OCI-LY3 (cell line): ENCODE data around the gene STAT3.

Source experiments
- H2AFZ ChIP-seq: fragments of 200-600, 300-600 bp; shearing (Covaris generic); 2 replicates; pipeline ENCODE4 v1.6.0; 2014; ENCODE audit warnings: antibody characterized with exemption, low read depth, low read length
- H3K27ac ChIP-seq: fragments of 200-600, 300-600 bp; sonication (generic); 2 replicates; pipeline ENCODE4 v1.5.1; 2014; ENCODE audit warnings: mild to moderate bottlenecking, low read length, moderate library complexity, mixed read lengths
- H3K27me3 ChIP-seq: fragments of 200-600, 300-600 bp; sonication (generic); 2 replicates; pipeline ENCODE4 v1.6.1; 2014; ENCODE audit warnings: low read depth, low read length, mixed read lengths
- H3K36me3 ChIP-seq: fragments of 200-600, 300-600 bp; sonication (generic); replicated peaks from 2 replicates; pipeline ENCODE3; 2014; ENCODE audit warnings: low read depth, low read length, mixed read lengths
- H3K4me1 ChIP-seq: fragments of 300-600, 200-600 bp; sonication (generic); 2 replicates; pipeline ENCODE4 v1.6.1; 2014; ENCODE audit warnings: low read length, mixed read lengths
- H3K4me2 ChIP-seq: fragments of 200-600, 300-600 bp; sonication (generic); 2 replicates; pipeline ENCODE4 v1.6.1; 2014; ENCODE audit warnings: low read length, mixed read lengths
- H3K4me3 ChIP-seq: fragments of 300-600, 200-600 bp; sonication (generic); 2 replicates; pipeline ENCODE4 v1.5.1; 2014; ENCODE audit warnings: antibody characterized with exemption, mild to moderate bottlenecking, low read length, moderate library complexity
- H3K79me2 ChIP-seq: fragments of 300-600, 200-600 bp; shearing (Covaris generic); 2 replicates; pipeline ENCODE4 v1.6.1; 2014; ENCODE audit warnings: mild to moderate bottlenecking, low read length, mixed read lengths
- H3K9ac ChIP-seq: fragments of 300-600, 200-600 bp; shearing (Covaris generic); 2 replicates; pipeline ENCODE4 v1.6.0; 2014; ENCODE audit warnings: mild to moderate bottlenecking, low read length, moderate library complexity
- H3K9me3 ChIP-seq: fragments of 200-600, 300-600 bp; shearing (Covaris generic); 2 replicates; pipeline ENCODE4 v1.6.1; 2014; ENCODE audit warnings: low read length, mixed read lengths; ENCODE audit not compliant: insufficient read depth
- H4K20me1 ChIP-seq: fragments of 200-600, 300-600 bp; sonication (generic); 2 replicates; pipeline ENCODE4 v1.6.1; 2016; ENCODE audit warnings: low read length, mixed read lengths; ENCODE audit not compliant: insufficient read depth
- EZH2phosphoT487 ChIP-seq: fragments of 200-600 bp; shearing (Covaris generic); IDR thresholded peaks from 2 replicates; pipeline ENCODE4 v1.6.1; 2018; ENCODE audit warnings: antibody characterized with exemption, mixed run types, low read depth
- TF ChIP-seq, protein P1 (sequence below): fragments of 200-600, 300-600 bp; sonication (generic); IDR thresholded peaks from 2 replicates; pipeline ENCODE4 v1.5.1; 2014; ENCODE audit warnings: antibody characterized with exemption, low read length, low read depth

STAT3 gene

DNA sequence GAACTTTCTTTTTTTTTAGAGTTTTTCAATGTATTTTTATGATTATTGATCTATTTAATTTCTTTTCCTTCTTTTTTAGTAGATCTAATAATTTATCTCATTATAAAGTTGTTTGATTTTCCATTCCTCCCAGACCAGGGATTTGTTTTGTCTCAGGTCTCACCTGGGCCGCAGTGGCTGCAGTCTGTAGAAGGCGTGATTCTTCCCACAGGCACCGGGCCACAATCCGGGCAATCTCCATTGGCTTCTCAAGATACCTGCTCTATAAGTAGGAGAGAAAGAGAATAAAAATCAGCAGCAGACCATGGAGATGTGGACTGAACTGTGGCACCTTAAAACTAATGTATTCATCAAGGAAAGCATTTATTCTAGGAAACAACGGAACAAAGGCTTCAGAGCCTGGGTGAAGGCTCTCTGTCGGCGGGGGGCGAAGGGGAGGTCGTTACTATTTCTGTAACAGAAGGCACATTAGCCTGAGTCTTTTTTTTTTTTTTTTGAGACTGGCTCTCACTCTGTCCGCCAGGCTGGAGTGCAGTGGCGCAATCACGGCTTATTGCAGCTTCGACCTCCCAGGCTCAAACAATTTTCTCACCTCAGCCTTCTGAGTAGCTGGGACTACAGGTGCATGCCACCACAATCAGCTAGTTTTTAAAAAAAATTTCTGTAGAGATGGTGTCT lies 42.7 kb downstream of the STAT3 start:
- Histone ChIP-seq H3K27ac (no peak overlapping the region), H3K36me3 (peaks cover 72% of the 10 kb centered on the region), H3K9me3 (no peaks in the 10 kb centered on the region), H3K4me2 (no peak overlapping the region), H2AFZ (no peak overlapping the region), H3K27me3 (no peaks in the 10 kb centered on the region), H4K20me1 (peaks cover 79% of the 10 kb centered on the region), H3K4me1 (peaks cover 50% of the 10 kb centered on the region), H3K4me3 (no peak overlapping the region), H3K9ac (no peak overlapping the region), H3K79me2 (peaks cover 79% of the 10 kb centered on the region)
- TF ChIP-seq, protein P1, sequence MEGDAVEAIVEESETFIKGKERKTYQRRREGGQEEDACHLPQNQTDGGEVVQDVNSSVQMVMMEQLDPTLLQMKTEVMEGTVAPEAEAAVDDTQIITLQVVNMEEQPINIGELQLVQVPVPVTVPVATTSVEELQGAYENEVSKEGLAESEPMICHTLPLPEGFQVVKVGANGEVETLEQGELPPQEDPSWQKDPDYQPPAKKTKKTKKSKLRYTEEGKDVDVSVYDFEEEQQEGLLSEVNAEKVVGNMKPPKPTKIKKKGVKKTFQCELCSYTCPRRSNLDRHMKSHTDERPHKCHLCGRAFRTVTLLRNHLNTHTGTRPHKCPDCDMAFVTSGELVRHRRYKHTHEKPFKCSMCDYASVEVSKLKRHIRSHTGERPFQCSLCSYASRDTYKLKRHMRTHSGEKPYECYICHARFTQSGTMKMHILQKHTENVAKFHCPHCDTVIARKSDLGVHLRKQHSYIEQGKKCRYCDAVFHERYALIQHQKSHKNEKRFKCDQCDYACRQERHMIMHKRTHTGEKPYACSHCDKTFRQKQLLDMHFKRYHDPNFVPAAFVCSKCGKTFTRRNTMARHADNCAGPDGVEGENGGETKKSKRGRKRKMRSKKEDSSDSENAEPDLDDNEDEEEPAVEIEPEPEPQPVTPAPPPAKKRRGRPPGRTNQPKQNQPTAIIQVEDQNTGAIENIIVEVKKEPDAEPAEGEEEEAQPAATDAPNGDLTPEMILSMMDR, result no peak
- TF ChIP-seq EZH2phosphoT487, result no peak

DNA sequence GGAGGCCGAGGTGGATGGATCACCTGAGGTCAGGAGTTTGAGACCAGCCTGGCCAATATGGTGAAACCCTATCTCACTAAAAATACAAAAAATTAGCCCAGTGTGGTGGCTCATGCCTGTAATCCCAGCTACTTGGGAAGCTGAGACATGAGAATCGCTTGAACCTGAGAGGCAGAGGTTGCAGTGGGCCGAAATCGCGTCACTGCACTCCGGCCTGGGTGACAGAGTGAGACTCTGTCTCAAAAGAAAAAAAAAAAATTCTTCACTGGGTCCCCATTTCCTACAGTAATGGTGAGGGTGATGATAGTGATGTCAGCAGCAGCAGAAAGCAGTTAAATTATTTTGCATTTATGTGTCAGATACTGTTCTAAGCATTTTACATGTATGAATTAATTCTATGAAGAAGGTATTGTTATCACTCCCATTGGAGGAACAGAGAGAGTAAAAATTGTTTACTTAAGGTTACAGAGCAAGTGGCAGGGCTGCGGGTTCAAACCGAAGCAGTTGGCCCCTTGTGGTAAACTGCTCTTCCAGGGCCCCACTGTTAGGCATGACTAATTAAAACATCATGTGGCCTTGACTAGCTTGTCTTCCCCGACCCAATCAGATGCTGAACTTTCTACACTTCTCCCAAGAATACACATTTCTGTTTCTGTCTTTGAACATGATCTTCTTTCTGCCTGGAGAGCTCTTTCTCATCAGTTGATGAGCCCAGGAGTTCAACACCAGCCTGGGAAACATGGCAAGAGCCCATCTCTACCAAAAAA lies 45.8 kb downstream of the STAT3 start:
- H3K9ac ChIP-seq, result peak overlapping the region; percentile 43; the same call in 1 of the 2 replicates
- peaks cover 68% of the 10 kb centered on the region for H3K79me2 ChIP-seq
- H3K4me1 ChIP-seq, result peaks cover 62% of the 10 kb centered on the region
- H3K4me3 ChIP-seq, result peak overlapping the region; percentile 9; the same call in 1 of the 2 replicates
- H2AFZ ChIP-seq, result no peak overlapping the region
- H3K9me3 ChIP-seq, result no peaks in the 10 kb centered on the region
- no peaks in the 10 kb centered on the region for H3K27me3 ChIP-seq
- peak overlapping the region; percentile 46 for H3K4me2 ChIP-seq
- H4K20me1 ChIP-seq, result peaks cover 73% of the 10 kb centered on the region
- TF ChIP-seq, protein P1, result no peak
- no peak for TF ChIP-seq EZH2phosphoT487
- peak overlapping the region; percentile 87 for H3K27ac ChIP-seq
- H3K36me3 ChIP-seq, result peaks cover 64% of the 10 kb centered on the region

DNA sequence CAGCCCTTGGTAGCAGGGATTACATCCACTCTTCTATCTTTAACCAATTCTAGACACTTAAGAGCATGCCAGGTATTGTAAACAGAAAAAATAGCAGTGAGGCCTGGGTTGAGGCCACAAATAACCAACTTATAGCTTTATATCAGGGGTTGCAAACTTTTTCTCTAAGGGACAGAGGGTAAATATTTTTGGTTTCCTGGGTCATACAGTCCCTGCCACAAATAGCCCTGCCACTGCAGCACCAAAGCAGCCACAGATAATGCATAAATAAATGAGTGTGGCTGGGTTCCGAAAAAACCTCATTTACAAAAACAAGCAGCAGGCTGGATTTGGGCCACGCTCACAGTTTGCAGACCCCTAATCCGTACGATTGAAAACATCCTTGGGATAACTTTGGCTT lies 46.7 kb downstream of the STAT3 start:
- H3K4me3 ChIP-seq, result peak overlapping the region; percentile 1; the same call in 1 of the 2 replicates
- H4K20me1 ChIP-seq, result peaks cover 66% of the 10 kb centered on the region
- H3K27me3 ChIP-seq, result no peaks in the 10 kb centered on the region
- no peaks in the 10 kb centered on the region for H3K9me3 ChIP-seq
- peak overlapping the region; percentile 87 for H3K27ac ChIP-seq
- peak overlapping the region; percentile 21; the same call in 1 of the 2 replicates for H3K9ac ChIP-seq
- peaks cover 66% of the 10 kb centered on the region for H3K79me2 ChIP-seq
- TF ChIP-seq, protein P1, result no peak
- no peak for TF ChIP-seq EZH2phosphoT487
- peak overlapping the region; percentile 46 for H3K4me2 ChIP-seq
- H2AFZ ChIP-seq, result no peak overlapping the region
- H3K4me1 ChIP-seq, result peaks cover 68% of the 10 kb centered on the region
- peaks cover 61% of the 10 kb centered on the region for H3K36me3 ChIP-seq

DNA sequence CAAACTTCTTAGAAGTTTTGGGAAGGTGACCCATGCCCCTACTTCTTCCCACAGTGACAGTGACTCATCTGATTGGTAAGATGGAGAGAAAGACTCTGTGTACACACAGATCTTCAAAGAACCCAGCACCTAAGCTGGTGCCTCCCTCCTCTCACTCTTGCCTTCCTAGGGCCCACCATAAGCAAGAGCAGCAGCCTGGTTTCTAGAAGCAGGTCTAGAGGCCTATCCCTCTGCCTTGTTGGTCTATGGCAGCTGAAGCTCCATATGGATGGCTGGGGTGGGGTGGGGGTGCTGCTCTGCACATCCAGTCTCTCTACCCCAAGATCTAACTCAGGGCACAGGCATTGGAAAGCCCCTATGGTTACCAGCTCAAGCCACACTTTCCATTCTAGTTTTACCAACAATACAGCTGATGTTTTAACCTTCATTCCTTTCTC lies 47.5 kb downstream of the STAT3 start:
- H3K27me3 ChIP-seq, result no peaks in the 10 kb centered on the region
- peak overlapping the region; percentile 21; the same call in 1 of the 2 replicates for H3K9ac ChIP-seq
- TF ChIP-seq EZH2phosphoT487, result no peak
- TF ChIP-seq, protein P1, result no peak
- H3K27ac ChIP-seq, result peak overlapping the region; percentile 87
- peaks cover 59% of the 10 kb centered on the region for H3K36me3 ChIP-seq
- peaks cover 61% of the 10 kb centered on the region for H3K79me2 ChIP-seq
- peaks cover 57% of the 10 kb centered on the region for H4K20me1 ChIP-seq
- H2AFZ ChIP-seq, result no peak overlapping the region
- H3K4me2 ChIP-seq, result peak overlapping the region; percentile 46
- H3K4me1 ChIP-seq, result peaks cover 68% of the 10 kb centered on the region
- no peaks in the 10 kb centered on the region for H3K9me3 ChIP-seq
- 0 out of 2 replicates have a peak overlapping the region, but pooled peaks have one; percentile 1 for H3K4me3 ChIP-seq
